A549 treated with GW870086 at 1 μM for 4 hours (cell line): Measurements from ENCODE around the gene GOLGB1. TPM values are rescaled to one million over a fixed set of nuclear protein-coding genes. Genes with fewer than 3 reads are reported as not detected.

Experiments
- total RNA-seq: library from RNA; stranded (reverse); fragments of 200-300 nt; extraction: Qiagen RNA extraction; gene quantifications from 5 replicates; pipeline ENCODE4 v1.2.3, GENCODE V29; 2022; ENCODE audit warnings: low read depth

The GOLGB1 gene
- 14.8 to 16.8 TPM (median 16.0 TPM) in 5 replicates for total RNA-seq

GRCh38 chr3:121749276-121750086, at the start of gene GOLGB1:
TSS of gene GOLGB1 (minus strand) at chr3:121749741. CDS start at chr3:121730971, 18,770 bp downstream.

GRCh38 chr3:121660356-121661171, 89.0 kb downstream of the GOLGB1 start, which contains the start of gene HCLS1:
TSS of gene HCLS1 (minus strand) at chr3:121660903. CDS start at chr3:121658347, 2,556 bp downstream.

Other genes starting within 250 kb of the GOLGB1 start
- 5.9 to 7.5 TPM (median 6.6 TPM) in 5 replicates for gene POLQ, start 203.8 kb downstream of the GOLGB1 start, total RNA-seq
- not detected in 5 replicates for gene ARGFX, start 181.8 kb downstream of the GOLGB1 start, total RNA-seq
- gene FBXO40, start 156.4 kb downstream of the GOLGB1 start, total RNA-seq: not detected in 5 replicates
- gene HCLS1, start 88.8 kb downstream of the GOLGB1 start, total RNA-seq: 0.05 to 0.18 TPM (median 0.12 TPM) in 4 of 5 replicates, not detected in the other
- 9.6 to 12.4 TPM (median 11.2 TPM) in 5 replicates for gene IQCB1, start 85.3 kb upstream of the GOLGB1 start, total RNA-seq
- gene EAF2, start 85.5 kb upstream of the GOLGB1 start, total RNA-seq: 1.5 to 2.9 TPM (median 2.1 TPM) in 5 replicates
- gene SLC15A2, start 144.7 kb upstream of the GOLGB1 start, total RNA-seq: 0.09 to 0.97 TPM (median 0.19 TPM) in 5 replicates